M059J (cell line): ENCODE results near the gene ATP8B4. TPM values are rescaled to one million over a fixed set of nuclear protein-coding genes. Genes with fewer than 3 reads are reported as not detected.

ENCODE experiments used
- DNase-seq: peaks from one replicate; pipeline ENCODE4 v3.0.0-alpha.2; 2012; ENCODE audit warnings: low read depth
- total RNA-seq: library from RNA; depleted of rRNA; stranded (reverse); fragments of >200 nt; shearing (Covaris generic); gene quantifications from 2 replicates; pipeline ENCODE4 v1.2.3, GENCODE V29; 2014

Gene ATP8B4
- total RNA-seq, 1 experiment from 2014 or later, result 2.1 TPM

DNA sequence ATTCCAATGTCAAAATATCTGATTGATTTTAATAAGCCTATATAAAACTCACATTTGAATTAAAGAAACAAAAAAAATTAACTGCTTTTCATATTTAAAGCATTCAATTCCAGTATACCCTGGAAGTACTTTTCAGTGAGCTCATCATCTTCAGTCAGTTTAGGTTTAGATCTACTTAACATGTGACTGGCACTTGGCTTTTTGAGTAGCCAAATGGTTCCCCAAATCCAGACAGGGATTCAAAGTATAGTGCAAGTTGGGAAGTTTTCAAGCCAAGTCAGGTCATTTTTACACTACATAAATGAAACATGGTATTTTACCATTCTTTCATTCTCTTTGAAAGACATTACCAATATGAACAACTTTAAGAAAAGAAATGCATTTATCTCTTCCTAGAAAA is 57.5 kb downstream of the ATP8B4 start:
- no peak for DNase-seq

DNA sequence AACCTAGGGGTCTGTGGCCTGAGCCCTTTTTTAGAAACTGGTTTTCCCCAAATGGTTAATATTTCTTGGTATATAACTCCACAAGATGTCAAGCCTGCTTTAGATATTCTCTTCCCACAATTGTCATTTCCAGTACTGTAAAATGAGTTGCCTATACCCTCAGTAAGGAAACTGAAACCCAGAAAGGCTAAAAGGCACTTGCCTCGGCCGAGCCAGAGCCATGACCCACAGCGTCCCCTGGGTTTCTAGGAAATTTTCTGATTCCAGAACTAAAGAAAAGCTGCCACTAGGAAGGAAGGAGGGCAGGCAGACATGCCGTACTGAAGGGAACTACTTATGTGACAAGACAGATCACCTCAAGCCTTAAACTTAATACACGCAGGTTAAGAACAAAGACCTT is 59.1 kb downstream of the ATP8B4 start:
- no peak for DNase-seq

DNA sequence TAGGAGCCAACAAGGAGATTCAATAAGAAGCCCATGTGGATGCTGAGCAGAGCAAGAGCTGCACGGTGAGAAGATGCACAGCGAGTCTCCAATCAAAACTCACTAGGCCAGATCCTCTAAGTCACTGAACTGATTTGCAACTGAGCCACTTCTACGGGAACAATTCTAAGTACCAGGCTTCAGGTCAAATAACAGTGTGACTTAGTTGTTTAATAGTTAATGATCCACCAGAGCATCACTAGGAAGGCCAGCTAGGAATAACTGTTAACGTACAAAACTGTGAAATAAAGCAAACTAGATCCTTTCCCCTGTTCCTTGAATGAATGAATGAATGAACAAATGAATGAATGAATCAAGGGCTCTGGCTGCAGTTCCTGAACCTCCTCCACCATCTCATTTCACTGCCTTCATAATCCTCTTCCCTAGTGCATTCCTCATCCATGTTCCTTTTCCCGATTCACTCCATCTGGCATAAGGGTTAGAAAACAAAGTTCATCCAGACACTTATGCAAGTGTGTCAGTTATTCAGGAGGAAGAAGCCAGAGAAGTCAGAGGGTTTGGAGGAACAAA is 59.7 kb downstream of the ATP8B4 start:
- DNase-seq, result no peak

DNA sequence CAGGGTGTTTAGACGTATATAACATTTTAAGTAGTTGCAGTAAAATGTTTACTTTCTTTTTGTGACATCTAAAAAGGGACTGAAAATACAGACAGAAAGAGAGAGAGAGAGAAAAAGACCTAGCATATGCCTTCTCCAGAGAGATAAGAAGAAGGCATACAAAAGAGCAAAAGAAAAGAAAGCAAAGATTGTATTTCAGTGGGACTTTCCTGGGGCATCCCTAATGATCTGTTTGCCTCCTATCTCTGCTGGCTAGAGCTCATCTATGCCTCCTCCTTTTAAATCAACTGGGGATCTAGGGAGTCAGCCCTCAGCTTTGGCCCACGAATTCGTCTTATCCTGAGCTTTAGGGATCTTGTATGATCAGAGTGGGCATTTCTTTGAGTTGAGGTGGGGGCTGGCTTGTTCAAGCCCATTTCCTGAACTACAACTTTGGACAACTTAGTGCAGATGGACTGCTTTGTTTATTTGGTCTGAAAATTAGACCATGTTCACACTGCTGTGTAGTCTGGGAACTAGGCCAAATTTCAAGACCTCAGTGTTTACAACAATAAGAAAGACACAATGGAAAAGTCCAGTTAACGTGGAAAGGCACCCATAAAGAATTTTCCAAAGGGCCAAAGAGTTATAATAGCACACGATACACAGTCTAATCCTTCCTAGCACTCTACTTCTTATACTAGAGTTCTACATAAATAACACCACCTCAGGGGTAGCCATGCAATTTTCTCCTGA is 61.0 kb downstream of the ATP8B4 start:
- peak; percentile 85 for DNase-seq

DNA sequence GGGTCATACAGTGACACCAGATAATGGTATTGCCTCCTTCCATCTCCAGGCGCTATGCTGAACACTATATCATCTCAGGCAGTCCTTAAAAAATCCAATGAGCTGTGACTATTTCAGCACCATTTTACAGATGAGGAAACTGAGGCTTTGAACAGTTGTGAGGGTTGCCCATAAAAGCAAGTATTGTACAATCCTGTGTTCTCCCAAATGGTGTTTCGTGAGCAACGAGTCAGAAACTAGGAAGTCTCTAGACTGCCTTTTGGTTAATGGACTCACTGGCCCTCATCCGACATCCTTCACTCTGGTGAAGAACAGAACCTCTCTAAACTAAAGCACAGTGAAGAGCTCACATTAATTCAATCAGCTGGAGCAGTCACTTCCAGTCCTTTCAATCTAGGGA is 61.8 kb downstream of the ATP8B4 start:
- DNase-seq, result no peak

DNA sequence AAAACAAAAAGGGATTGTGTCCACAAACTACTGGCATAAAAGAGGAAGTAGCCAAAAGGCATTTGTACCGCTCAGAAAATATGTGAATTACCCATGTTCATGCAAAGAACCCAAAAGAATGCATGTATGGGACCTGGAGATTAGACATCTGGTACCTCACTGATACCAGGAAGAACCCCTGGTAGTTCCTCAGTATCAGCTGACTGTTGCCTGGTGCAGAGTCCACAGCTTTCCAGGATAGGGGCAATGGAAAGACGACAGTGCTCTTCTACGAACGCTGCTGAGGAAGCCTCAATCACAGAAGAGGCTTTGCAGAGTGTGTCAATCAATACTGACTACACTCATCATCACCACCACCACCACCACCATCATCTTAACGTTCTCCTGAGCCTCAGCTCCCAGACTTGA is 63.3 kb downstream of the ATP8B4 start:
- no peak for DNase-seq

DNA sequence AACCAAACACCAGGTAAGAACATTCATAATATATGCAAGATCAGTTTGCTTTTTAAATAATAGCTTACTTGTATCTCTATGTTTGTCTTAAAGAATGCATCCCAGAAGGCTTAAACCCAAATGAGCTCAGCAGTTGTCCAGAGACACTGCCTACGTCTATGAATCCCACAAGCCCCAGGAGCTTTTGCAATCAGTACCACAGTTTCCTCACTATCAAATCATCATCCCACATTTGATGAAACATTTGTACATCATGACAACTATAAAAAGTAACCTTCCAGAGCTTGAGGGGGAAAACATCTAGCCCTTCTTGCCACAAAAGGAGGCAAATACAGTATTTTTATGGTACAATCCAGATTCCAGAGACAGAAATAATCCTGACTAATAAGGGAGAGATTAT is 63.7 kb downstream of the ATP8B4 start:
- peak; percentile 79 for DNase-seq

DNA sequence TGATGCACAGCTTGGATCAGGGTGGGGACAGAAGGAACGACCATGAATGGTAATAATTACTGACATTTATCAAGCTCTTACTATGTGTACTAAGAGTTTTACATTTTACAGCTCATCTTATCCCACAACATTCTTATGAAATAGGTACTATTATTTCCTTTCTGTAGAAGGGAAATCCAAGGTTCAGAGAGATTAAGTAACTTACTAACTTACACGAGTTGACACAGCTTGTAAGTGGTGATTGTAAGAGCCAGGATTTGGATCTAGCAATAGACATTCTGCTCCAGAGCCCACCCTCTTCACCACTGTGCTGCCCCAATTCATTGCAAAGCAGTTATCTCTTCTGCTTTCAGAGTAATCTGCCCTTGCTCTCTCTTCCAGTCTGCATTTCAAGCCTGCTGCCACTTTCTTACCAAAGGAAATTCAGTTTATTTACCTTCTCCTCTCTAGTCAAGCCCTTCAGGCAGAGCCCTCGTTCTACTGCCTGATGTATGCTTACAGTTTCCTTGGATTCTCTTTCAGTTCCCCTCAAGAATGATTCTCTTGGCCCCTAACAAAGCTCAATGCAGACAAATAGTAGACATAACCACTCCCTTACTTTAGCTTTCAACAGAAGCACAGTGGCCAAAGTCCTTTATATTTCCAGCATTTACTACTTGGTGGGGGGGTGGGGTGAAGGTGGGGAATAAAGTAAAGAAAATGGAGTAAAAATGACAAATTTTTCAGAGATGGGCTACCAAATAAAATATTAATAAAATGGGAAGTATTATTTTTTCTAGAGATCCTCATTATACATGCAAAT is 65.8 kb downstream of the ATP8B4 start:
- no peak for DNase-seq

DNA sequence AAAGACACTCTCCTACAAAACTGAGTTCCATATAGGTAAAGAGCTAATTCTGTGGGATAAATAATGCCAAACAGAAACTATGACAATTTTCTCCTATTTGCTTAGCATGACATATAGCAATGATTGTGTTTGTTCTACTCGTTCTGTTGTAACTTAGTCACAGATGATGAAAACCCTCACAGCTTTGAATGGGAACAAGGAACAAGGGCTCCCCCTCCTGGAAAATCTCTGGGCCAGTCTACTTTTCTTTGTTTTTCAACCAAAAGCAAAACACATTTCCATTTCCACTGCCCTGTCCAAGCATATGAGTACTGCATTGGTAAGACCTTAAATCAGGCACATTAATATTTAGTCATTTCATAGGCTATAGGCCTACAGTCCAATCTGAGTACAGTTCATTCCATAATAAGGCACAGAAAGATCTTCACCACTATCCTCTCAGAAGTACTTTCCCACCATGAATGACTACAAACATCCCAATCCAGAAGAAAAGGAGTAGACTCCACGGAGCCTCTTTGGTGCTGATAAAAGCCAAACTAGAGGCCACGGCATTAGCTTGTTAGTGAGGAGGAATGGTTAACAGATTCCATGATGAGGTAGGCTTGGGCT is 67.1 kb downstream of the ATP8B4 start:
- peak; percentile 77 for DNase-seq

DNA sequence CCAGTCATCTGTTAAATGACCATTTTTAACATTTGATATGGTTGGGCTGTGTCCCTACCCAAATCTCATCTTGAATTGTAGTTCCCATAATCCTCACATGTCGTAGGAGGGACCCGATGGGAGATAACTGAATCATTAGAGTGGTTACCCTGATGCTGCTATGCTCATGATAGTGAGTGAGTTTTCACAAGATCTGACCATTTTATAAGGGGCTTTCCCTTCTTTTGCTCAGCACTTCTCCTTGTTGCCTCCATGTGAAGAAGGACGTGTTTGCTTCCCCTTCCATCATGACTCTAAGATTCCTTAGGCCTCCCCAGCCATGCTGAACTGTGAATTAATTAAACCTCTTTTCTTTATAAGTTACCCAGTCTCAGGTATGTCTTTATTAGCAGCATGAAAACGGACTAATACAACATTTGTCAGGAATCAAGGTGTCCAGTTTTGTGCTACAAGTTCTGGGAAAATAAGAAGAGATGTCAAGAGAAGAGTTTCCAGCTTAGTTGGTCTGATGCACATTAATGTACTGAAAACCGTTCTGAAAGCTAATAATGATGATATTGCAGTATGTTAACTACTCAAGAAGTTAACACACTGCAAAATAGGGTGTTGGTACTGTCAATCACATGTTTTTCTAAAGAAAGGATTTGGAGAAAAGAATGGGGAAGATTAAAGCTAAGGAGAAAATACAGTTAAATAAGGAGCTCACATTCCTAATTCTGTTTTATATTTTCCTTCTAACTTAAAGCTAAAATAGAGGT is 67.9 kb downstream of the ATP8B4 start:
- no peak for DNase-seq

DNA sequence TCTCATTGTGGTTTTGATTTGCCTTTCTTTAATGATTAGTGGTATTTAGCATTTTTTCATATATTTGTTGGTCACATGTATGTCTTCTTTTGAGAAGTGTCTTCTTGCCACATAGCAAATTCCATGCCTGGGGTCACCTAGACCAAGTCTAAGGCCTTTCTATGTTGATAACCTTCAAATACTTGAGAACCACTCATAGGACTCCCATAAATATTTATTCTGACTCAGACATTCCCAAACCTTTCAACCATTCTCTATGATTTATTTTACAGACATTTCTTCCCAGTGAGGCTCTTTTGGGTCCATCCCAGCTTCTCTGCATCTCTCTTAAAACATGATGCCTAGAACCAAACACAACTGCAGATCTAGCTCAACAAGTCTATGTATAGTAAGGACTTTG is 69.2 kb downstream of the ATP8B4 start:
- peak; percentile 94 for DNase-seq

DNA sequence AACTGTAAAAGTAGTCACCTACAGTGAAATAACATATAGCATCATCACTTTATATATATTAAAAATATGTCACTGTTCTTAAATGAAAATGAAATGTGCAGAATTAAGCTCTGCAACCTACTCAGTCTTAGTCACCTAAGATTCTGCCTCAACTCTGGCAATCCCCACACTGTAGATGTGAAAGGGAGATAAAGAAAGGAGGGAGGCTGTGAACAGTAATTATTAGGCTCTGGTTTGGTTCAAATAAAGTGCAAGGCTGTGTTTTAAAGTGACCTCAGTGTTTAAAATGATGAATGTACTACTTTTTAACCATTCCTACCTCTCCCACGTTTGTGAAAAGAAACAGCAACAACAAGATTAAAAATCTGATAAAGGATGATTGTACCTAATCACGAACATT is 72.2 kb downstream of the ATP8B4 start:
- peak; percentile 89 for DNase-seq

DNA sequence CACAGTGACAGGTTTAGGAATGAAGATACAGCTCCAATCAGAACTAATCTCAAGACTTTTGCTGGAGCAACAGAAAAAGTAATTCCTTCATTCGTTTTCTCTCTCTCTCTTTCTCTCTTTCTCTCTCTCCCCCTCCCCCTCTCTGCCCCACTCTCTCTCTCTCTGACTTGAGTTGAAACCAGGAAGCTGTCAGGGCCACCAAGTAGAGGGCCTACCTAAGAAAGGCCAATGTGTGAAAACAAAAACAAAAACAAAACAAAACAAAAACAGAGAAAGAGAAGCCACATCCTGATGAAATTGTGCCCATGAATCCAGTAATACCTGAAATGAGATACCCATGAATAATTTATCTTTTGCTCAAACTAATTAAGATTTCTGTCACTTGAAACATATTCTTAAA is 72.9 kb downstream of the ATP8B4 start:
- DNase-seq, result no peak

DNA sequence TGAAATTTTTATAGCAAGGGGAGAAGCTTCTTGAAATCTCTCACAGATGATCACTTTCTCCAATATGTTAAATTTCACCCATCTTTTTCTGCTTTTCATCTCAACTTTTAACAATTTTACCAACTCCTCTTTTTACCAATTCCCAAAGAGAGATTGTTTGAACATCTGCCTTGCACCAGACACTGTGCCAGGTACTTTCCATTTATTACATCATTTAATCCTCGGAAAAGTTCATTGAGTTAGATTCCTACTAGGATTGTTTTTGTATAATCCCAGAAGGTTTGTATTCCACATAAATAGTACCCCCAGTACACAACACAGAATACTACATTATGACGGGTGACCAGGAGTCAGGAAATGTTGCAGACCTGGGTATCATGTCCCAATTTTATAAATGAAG is 74.1 kb downstream of the ATP8B4 start:
- DNase-seq, result no peak

DNA sequence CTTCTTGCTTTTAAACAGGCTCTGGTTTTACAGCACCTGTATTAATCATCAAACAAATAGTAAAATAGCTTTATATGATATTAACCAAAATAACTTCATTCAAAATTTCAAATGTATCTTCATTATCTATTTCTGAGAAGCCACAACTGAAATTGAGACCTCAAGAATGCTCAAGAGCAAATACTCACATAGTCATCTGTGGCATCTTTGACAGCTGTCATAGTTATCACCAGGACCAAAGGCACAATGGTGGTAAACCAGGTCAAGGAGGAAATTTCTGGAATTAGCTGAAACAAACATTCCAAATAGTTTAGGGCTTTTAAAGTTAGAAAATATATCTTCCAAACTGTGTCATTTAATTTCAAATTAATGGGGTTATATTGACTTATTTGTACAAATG is 74.6 kb downstream of the ATP8B4 start:
- DNase-seq, result no peak

DNA sequence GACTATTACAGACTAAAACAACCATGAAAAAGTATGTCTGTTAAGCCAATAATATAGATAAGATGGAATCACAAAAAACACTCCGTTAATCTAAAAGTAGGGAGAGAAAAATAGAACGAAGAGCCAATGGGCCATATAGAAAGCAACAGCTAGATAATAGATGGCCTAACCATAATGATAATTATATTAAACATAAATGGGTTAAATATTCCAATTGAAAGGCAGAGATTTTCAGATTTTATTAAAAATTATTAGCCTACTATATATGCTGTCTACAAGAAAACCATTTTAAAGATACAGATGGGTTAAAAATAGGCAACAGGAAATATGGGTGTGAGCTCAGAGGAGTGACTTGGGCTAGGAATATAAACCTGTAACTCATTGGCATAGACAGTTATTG is 76.3 kb downstream of the ATP8B4 start:
- no peak for DNase-seq

DNA sequence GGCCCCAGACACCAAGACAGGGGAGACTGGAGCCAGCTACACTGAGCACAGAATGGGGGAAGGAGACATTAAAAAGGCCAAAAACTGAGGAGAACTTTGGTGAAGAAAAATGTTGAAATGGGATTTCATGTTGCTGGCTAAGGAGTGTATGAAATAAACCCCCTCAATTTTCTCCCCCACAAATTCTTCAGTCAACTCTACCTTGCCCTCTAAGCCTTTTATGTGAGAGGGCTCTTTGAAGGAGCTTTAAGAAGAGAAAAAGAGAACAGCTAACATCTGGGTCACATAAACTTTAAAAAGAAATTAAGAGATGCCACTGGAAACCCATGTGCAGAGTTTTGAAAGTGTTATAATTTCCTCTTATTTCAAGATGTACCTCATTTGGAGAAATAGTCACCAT is 88.6 kb downstream of the ATP8B4 start:
- no peak for DNase-seq

DNA sequence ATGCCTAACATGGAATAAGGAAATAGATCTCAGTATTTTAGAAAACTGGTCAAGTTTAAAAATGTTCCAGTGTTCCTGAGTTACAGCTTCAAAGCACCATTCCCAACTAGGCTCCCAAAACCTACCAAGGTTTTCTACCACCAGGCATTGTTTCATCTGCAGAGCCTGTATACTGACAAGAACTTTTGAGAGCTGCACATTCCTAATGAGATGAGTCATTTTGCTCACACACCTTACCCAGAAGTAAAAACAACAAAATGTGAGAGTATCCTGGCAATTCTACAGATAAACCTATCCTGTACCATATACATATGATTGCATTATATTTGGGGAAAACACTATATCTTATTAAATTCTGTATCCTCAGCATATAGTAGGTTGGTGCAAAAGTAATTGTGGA is 90.7 kb downstream of the ATP8B4 start:
- peak; percentile 56 for DNase-seq

DNA sequence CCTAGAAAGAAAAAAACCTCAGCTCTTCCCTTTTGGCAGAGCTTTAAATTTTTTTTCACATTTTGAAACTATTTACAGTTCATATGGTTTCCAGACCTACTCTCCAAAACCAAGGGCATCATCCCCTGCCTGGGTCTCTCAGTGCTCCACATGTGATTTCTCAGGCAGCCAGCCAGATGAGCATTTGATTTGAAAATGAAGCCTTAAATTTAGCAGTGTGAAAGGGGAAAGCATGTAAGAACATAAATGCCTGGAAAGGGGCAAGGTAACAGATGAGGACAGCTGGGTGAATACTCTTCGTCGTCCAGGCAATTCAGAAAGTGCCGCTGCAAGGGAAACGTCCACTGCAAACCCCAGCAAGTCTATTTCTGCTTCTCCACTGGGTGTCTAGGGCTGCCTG is 94.8 kb downstream of the ATP8B4 start:
- DNase-seq, result no peak

DNA sequence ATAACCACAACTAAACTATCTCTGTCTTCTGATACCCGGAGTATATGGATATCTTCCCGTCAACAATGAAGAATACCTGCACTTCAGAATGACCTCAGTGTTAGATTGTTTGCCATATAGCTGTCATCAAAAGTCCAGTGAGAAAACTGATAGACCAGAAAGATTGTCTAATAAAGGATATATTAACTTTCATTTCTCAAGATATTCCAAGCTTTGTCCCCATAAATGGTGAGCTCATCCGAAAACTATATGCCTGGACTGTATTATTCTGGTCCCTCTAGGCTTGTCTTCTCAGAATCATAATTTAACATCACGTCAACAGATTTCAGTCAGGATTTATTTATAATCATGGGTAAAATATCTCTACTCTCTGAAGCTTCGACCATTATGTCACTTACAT is 100.5 kb downstream of the ATP8B4 start:
- DNase-seq, result no peak

DNA sequence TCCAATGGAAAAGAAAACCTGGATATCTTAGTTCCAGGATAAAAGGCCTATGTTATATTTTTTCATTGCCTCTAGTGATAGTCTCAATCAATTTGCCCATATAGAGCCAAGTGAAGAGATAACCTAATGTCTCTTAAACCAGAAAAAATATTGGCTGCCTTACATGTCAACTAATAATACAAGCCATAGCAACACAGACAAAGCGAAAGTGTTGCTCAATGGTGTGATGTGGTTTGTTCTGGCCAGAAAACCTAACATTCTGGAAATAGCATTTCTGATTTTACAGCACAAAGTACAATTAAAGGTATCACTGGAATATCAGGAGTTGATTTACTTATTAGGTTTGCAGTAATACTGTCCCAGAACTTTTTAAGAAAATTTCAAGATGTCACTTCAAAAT is 101.5 kb downstream of the ATP8B4 start:
- no peak for DNase-seq

DNA sequence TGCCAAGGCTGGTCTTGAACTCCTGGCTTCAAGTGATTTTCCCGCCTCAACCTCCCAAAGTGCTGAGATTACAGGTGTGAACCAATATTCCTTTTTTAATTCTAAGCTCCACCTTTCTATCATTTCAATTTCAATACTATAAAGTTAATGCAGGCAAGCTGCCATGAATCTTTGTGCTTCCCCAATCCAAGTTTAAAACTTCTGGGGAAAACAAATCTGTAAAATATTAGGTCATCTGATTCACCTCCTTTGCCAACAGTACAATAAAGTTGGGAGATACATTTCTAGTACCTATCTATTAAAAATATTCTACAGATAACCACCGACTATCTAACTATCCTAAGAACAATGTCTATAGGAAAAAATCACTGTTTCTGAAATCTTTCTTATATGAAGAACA is 102.1 kb downstream of the ATP8B4 start:
- DNase-seq, result no peak
